Heart left ventricle (tissue), 13 donors: ENCODE data around the gene BLVRB.

Source experiments
- POLR2A ChIP-seq, 2 donors: fragments of 450-650 bp; IDR thresholded peaks; one replicate each; pipeline ENCODE4 v1.6.1; 2017; ENCODE audit warnings: antibody characterized with exemption in 2 of 2, mild to moderate bottlenecking in 2 of 2, moderate library complexity in 2 of 2
- TF ChIP-seq, protein P1 (sequence below), 12 donors: fragments of 200-600 bp; sonication (generic) in 4 of 12; IDR thresholded peaks; one replicate each; pipeline versions ENCODE4 v1.5.0 to v1.8.0; 2018 to 2022; ENCODE audit warnings: antibody characterized with exemption in 12 of 12, mild to moderate bottlenecking in 5 of 12
- donor health status: ischemic (EF 13 %, LVEDD 7.1; RV severe dilation, severe dysfunction).
- donor health status: DM: no; HTN: yes; CAD: no.
- donor health status: DM: no; HTN: no; CAD: no.
- donor health status: ischemic (EF 25% LVEDD 6.9; RV normal size, moderate dysfunction).
- donor health status: ischemic (EF 25% LVEDD 5.7; RV mildly dilated, moderate dysfunction).
- donor health status: ischemic (EF 35%, LVEDD 5.7; RV mildly dilated, moderate dysfunction).
- donor health status: nonischemic (EF 11% LVEDD 7.7; RV severe dilation, severe dysfunction).
- donor health status: DM: yes; HTN: yes; CAD: no.
- donor health status: PGD.
- donor health status: ischemic (EF 29% LVEDD 5.4; RV normal size, mild dysfunction).
- donor health status: nonischemic (EF 23%, LVEDD 6.1; RV moderate dilation, normal function).

DNA sequence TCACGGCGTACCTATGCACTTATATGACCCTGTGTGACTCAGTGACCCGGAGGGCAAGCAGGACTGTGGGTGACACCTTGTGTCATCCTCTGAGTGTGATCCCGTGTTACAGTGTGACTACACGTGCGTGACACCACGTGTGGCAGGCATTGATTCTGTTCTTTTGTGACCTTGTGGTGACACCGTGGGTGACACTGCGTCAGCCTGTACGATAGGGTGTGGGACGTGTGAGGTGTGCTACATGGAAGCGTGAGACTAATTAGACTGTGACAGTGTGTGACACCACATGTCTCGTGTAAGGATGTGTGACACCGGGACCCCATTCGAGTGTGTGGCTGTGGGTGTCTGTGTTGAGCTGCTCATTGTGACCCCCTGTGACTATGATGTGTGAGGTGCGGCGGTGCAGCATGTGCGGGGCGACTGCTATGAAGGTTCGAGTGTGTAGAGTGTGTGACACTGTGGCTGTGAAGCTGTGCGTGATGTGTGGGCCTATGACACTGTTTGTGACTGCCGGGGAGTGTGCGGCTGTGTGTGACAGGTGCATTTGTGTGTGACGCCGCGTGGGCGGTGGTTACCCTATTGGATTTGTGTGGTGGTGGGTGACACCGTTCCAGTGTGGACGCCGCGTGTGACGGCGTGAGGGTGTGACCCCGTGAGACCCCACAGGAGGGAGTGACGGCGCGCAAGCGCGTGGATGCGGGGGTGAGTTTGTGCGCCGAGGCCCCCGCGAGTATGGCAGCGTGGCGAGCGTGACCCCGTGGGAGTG is 857 bp upstream of the BLVRB start:
- no peak for TF ChIP-seq POLR2A (IDR thresholded peaks at IDR 0.05)
- TF ChIP-seq, protein P1, sequence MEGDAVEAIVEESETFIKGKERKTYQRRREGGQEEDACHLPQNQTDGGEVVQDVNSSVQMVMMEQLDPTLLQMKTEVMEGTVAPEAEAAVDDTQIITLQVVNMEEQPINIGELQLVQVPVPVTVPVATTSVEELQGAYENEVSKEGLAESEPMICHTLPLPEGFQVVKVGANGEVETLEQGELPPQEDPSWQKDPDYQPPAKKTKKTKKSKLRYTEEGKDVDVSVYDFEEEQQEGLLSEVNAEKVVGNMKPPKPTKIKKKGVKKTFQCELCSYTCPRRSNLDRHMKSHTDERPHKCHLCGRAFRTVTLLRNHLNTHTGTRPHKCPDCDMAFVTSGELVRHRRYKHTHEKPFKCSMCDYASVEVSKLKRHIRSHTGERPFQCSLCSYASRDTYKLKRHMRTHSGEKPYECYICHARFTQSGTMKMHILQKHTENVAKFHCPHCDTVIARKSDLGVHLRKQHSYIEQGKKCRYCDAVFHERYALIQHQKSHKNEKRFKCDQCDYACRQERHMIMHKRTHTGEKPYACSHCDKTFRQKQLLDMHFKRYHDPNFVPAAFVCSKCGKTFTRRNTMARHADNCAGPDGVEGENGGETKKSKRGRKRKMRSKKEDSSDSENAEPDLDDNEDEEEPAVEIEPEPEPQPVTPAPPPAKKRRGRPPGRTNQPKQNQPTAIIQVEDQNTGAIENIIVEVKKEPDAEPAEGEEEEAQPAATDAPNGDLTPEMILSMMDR (IDR thresholded peaks at IDR 0.05): no peak
